MCF 10A (cell line): Measurements from ENCODE around the gene BBS1. TPM values are rescaled to one million over a fixed set of nuclear protein-coding genes. Genes with fewer than 3 reads are reported as not detected.

Experiments used
- BruUV-seq: library from RNA; stranded (reverse); fragments of 400-500 nt; replicated peaks from 2 replicates; lab custom pipeline; 2021; lab: Mats Ljungman, UMichigan
- CTCF ChIA-PET: fragments of 300-600 bp; sonication (Branson Sonifier 250); formaldehyde crosslinking; extraction: SDS; loops from one replicate; lab custom pipeline; 2021; ENCODE audit warnings: antibody characterized with exemption, inconsistent platforms; lab: Yijun Ruan, JAX
- POLR2A ChIA-PET: fragments of 300-600, 350-650 bp; sonication (Branson Sonifier 250); formaldehyde crosslinking; extraction: SDS; loops from one replicate; lab custom pipeline; 2020; ENCODE audit warnings: antibody characterized with exemption, inconsistent platforms; lab: Yijun Ruan, JAX
- DNase-seq: peaks from one replicate; pipeline ENCODE4 v3.0.0-alpha.2; 2018; ENCODE audit not compliant: unreplicated experiment
- H3K27ac Mint-ChIP-seq: one replicate; pipeline ENCODE4 v1.8.0; 2022; ENCODE audit warnings: mild to moderate bottlenecking, low read depth, mixed read lengths; ENCODE audit not compliant: unreplicated experiment
- H3K27me3 Mint-ChIP-seq: one replicate; pipeline ENCODE4 v1.8.0; 2022; ENCODE audit warnings: mixed read lengths; ENCODE audit not compliant: insufficient read depth, unreplicated experiment
- H3K36me3 Mint-ChIP-seq: one replicate; pipeline ENCODE4 v1.8.0; 2022; ENCODE audit warnings: mild to moderate bottlenecking, moderate library complexity, mixed read lengths; ENCODE audit not compliant: insufficient read depth, unreplicated experiment
- H3K4me1 Mint-ChIP-seq: one replicate; pipeline ENCODE4 v1.8.0; 2022; ENCODE audit warnings: mixed read lengths; ENCODE audit not compliant: insufficient read depth, unreplicated experiment
- H3K4me3 Mint-ChIP-seq: one replicate; pipeline ENCODE4 v1.8.0; 2022; ENCODE audit warnings: mild to moderate bottlenecking, moderate library complexity, mixed read lengths; ENCODE audit not compliant: unreplicated experiment
- H3K9me3 Mint-ChIP-seq: one replicate; pipeline ENCODE4 v1.8.0; 2022; ENCODE audit warnings: mixed read lengths; ENCODE audit not compliant: unreplicated experiment
- CTCF ChIP-seq: fragments of 200-600 bp; IDR thresholded peaks from one replicate; pipeline ENCODE4 v1.8.0; 2022; ENCODE audit warnings: antibody characterized with exemption, mild to moderate bottlenecking; ENCODE audit not compliant: unreplicated experiment
- intact Hi-C: fragments of 100-400 bp; cut with micrococcal nuclease; formaldehyde crosslinking; loops from 2 replicates; pipeline ENCODE4 v1.14.1; 2022
- total RNA-seq: library from RNA; stranded (reverse); gene quantifications from 2 replicates; pipeline ENCODE4 v1.2.3, GENCODE V29; 2022

The BBS1 gene
- total RNA-seq, 1 experiment from 2014 or later: 31.7 TPM

- Mint-ChIP-seq H3K36me3 (peaks cover 50% of the 10 kb centered on the region), H3K4me1 (no peaks in the 10 kb centered on the region), H3K27me3 (no peaks in the 10 kb centered on the region), H3K4me3 (no peak overlapping the region), H3K27ac (no peak overlapping the region), H3K9me3 (no peaks in the 10 kb centered on the region)
- ChIA-PET CTCF (interaction anchor here (0.6 to 0.7 kb wide), 2 partner anchors 12 to 104 kb away, joined by 3 read pairs; partner anchors contain the start of genes CCDC87 and CCS), POLR2A (interaction anchor here (1.8 kb wide), 1 partner anchor 9 kb away, joined by 4 read pairs; the partner anchor contains the start of gene DPP3)
- BruUV-seq: no TSS peak
- no peak for DNase-seq
- intact Hi-C loops: no loop called here
- TF ChIP-seq CTCF: no peak
Observed at GRCh38 chr11:66488957-66489356, 21.5 kb upstream of the BBS1 start.

GRCh38 chr11:66489636-66490035 lies 20.8 kb upstream of the BBS1 start:
- TF ChIP-seq CTCF: no peak
- Mint-ChIP-seq H3K4me1 (no peaks in the 10 kb centered on the region), H3K27ac (no peak overlapping the region), H3K9me3 (no peaks in the 10 kb centered on the region), H3K4me3 (no peak overlapping the region), H3K27me3 (no peaks in the 10 kb centered on the region), H3K36me3 (peaks cover 50% of the 10 kb centered on the region)
- no peak for DNase-seq
- CTCF ChIA-PET: interaction anchor here (0.6 to 0.7 kb wide), 3 partner anchors 12 to 924 kb away, joined by 3 to 7 read pairs (median 3); partner anchors contain the start of genes CCDC87 and CCS
- no TSS peak for BruUV-seq
- POLR2A ChIA-PET: interaction anchor here (1.8 kb wide), 1 partner anchor 10 kb away, joined by 4 read pairs; the partner anchor contains the start of gene DPP3
- intact Hi-C loops: no loop called here

GRCh38 chr11:66491315-66491935 lies 19.0 kb upstream of the BBS1 start:
- CTCF ChIA-PET: interaction anchor here (0.6 to 1.2 kb wide), 6 partner anchors 14 to 840 kb away, joined by 3 to 5 read pairs (median 3); no protein-coding TSS in a partner anchor
- POLR2A ChIA-PET: no interaction called here
- no peak overlapping the region for H3K27ac Mint-ChIP-seq
- intact Hi-C loops: no loop called here
- no peaks in the 10 kb centered on the region for H3K27me3 Mint-ChIP-seq
- H3K9me3 Mint-ChIP-seq: no peaks in the 10 kb centered on the region
- H3K4me1 Mint-ChIP-seq: no peaks in the 10 kb centered on the region
- H3K36me3 Mint-ChIP-seq: peaks cover 45% of the 10 kb centered on the region
- peak; percentile 46 for TF ChIP-seq CTCF
- H3K4me3 Mint-ChIP-seq: no peak overlapping the region
- no peak for DNase-seq
- BruUV-seq: no TSS peak

GRCh38 chr11:66492161-66492865 lies 18.1 kb upstream of the BBS1 start:
- no peaks in the 10 kb centered on the region for H3K4me1 Mint-ChIP-seq
- H3K9me3 Mint-ChIP-seq: no peaks in the 10 kb centered on the region
- BruUV-seq: no TSS peak
- H3K27ac Mint-ChIP-seq: no peak overlapping the region
- no peaks in the 10 kb centered on the region for H3K27me3 Mint-ChIP-seq
- no peak overlapping the region for H3K4me3 Mint-ChIP-seq
- CTCF ChIA-PET: interaction anchor here (0.6 to 1.3 kb wide), 3 partner anchors 15 to 106 kb away, joined by 3 to 5 read pairs (median 3); no protein-coding TSS in a partner anchor
- POLR2A ChIA-PET: no interaction called here
- intact Hi-C loops: no loop called here
- peaks cover 42% of the 10 kb centered on the region for H3K36me3 Mint-ChIP-seq
- no peak for TF ChIP-seq CTCF
- DNase-seq: no peak
